ENCODE measurements around the gene ULK4. TPM values are rescaled to one million over a fixed set of nuclear protein-coding genes. Genes with fewer than 3 reads are reported as not detected.

ULK4 gene
- total and polyA plus RNA-seq, 9 of the 15 experiments (the other 6 are each of a cell fraction or from before 2014, with no cell fraction given), result 3.0 to 5.9 (median 3.5) TPM

GRCh38 chr3:41674449-41674848 is 287.5 kb downstream of the ULK4 start:
- H3K9me1 ChIP-seq (ENCODE audit: control insufficient read depth, insufficient read depth, low read length), result no peaks in the 10 kb centered on the region
- ChIA-PET POLR2A (no interaction called here), CTCF (ENCODE audit: low intra/inter-chr PET ratio) (no interaction called here)
- no peak overlapping the region for H3K4me3 ChIP-seq
- ATAC-seq (no peak), FAIRE-seq (no peak), DNase-seq (ENCODE audit: extremely low read depth in 1 of 4, low spot score in 3 of 4) (no peak)
- H3K4me2 ChIP-seq (ENCODE audit: insufficient read depth, low read length), result no peak overlapping the region
- H3K79me2 ChIP-seq (ENCODE audit: control insufficient read depth, insufficient read depth, low read length), result no peaks in the 10 kb centered on the region
- H3K36me3 ChIP-seq (ENCODE audit: control insufficient read depth, insufficient read depth, low read length), result no peaks in the 10 kb centered on the region
- 0% methylated on average over 4 of the region's 4 CpGs for WGBS (ENCODE audit: insufficient coverage, low coverage, missing lambda C conversion rate)
- no peak overlapping the region for H3K9ac ChIP-seq (ENCODE audit: insufficient read depth in 1 of 2, low read depth in 2 of 2, low read length in 2 of 2)
- H3K4me1 ChIP-seq (replicated peaks in 1 of 2; ENCODE audit: control insufficient read depth in 2 of 2, insufficient read depth in 2 of 2, low read length in 2 of 2), result no peaks in the 10 kb centered on the region
- H3K9me3 ChIP-seq (replicated peaks; ENCODE audit: control insufficient read depth, insufficient read depth, low read depth, low read length), result no peaks in the 10 kb centered on the region
- H2AFZ ChIP-seq (ENCODE audit: low read depth, low read length), result no peak overlapping the region
- H3K27me3 ChIP-seq (ENCODE audit: control insufficient read depth in 2 of 2, insufficient read depth in 2 of 2, low read length in 2 of 2), result no peaks in the 10 kb centered on the region; a peak in 1 of 5 replicates
- no TSS peak for BruUV-seq (replicated peaks)
- intact Hi-C loops (cut with micrococcal nuclease), result no loop called here
- H3K27ac ChIP-seq (ENCODE audit: extremely low read depth, low read depth, low read length), result no peak overlapping the region
- in situ Hi-C loops (cut with MboI), result no loop called here
- H4K20me1 ChIP-seq (replicated peaks; ENCODE audit: control insufficient read depth, insufficient read depth, low read length), result no peaks in the 10 kb centered on the region
- TF ChIP-seq CREB3L1 (IDR thresholded peaks at IDR 0.05; ENCODE audit: borderline replicate concordance, low read depth) (no peak), ZNF124 (CRISPR knock-in tag; IDR thresholded peaks at IDR 0.05) (no peak), HEY1 (CRISPR knock-in tag; IDR thresholded peaks at IDR 0.05; ENCODE audit: borderline replicate concordance) (no peak), SMARCB1 (IDR thresholded peaks at IDR 0.05; ENCODE audit: insufficient read length, low read depth) (no peak), NCOA2 (IDR thresholded peaks at IDR 0.05; ENCODE audit: partially characterized antibody in 2 of 2) (no peak), TRIM25 (IDR thresholded peaks at IDR 0.05; ENCODE audit: borderline replicate concordance) (no peak), SOX6 (IDR thresholded peaks at IDR 0.05) (no peak), EGR1 (conservative IDR thresholded peaks at IDR 0.05) (no peak), POLR2A (conservative IDR thresholded peaks at IDR 0.05) (no peak), ZNF740 (CRISPR knock-in tag; IDR thresholded peaks at IDR 0.05) (no peak), ZNF740 (tag; IDR thresholded peaks at IDR 0.05) (no peak), FOXP1 (CRISPR knock-in tag; IDR thresholded peaks at IDR 0.05) (no peak), ZBTB49 (CRISPR knock-in tag; IDR thresholded peaks at IDR 0.05; ENCODE audit: borderline replicate concordance) (no peak), THAP12 (CRISPR knock-in tag; IDR thresholded peaks at IDR 0.05) (no peak), ZFP30 (CRISPR knock-in tag; IDR thresholded peaks at IDR 0.05; ENCODE audit: borderline replicate concordance) (no peak)

All from K562 (cell line).